ENCODE data around the gene MEGF8. TPM values are rescaled to one million over a fixed set of nuclear protein-coding genes. Genes with fewer than 3 reads are reported as not detected.
"Not testable (repeated sequence)": the region's sequence is repeated elsewhere in the genome, so short reads cannot be mapped to it uniquely, and the experiment has no call there.

The MEGF8 gene
- total RNA-seq, 2 donors from 2014 or later: 9.7 to 14.0 TPM

DNA sequence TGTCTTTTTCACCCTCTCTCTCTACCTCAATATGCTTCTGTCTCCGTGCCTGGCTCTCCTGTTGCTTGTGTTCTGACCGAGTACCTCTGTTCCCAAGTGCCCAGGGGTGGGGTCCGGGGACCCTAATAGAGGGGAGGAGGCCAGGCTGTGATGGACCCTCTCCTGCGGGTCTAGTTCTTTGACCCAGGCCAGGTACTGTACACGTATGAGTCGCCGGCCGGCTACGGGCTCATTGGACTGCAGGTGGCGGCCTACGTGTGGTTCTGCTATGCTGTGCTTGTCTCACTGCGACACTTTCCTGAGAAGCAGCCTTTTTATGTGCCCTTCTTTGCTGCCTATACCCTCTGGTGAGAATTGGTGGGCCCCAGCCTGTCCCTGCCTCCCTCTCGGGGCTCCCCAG lies 7.9 kb upstream of the MEGF8 start:
- Mint-ChIP-seq H3K27me3 (ENCODE audit: low read depth) (peaks cover 43% of the 10 kb centered on the region), H3K4me3 (peak overlapping the region in 1 of 2 donors; percentile 30), H3K36me3 (ENCODE audit: insufficient read depth in 2 of 2) (peaks cover 0 to 1% of the 10 kb centered on the region in 2 donors), H3K9me3 (no peaks in the 10 kb centered on the region), H3K4me1 (ENCODE audit: low read depth) (peaks cover 20% of the 10 kb centered on the region), H3K27ac (no peak overlapping the region)
- no peak for ATAC-seq (replicated peaks in 1 of 2)
- no peak for DNase-seq

DNA sequence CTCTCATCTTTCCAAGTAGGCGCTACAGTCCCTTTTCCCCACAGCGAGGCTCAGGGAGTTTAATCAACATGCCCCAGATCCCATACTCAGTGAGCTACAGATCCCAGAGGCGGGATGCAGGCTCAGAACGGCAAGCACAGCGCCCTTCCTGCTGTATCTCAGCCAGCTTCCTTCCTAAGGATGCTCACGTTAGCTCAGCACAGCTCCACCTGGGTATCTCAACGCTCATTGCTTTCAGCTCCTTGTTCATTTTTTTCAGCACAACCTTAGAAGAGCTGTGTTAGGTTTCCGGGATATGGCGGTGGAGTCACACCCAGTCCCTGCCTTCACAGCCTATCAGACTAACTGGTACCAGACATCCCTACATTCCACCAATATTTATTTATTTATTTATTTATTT lies 3.1 kb upstream of the MEGF8 start:
- H3K27ac Mint-ChIP-seq: no peak overlapping the region
- H3K4me1 Mint-ChIP-seq (ENCODE audit: low read depth): peaks cover 21% of the 10 kb centered on the region
- DNase-seq (no peak), ATAC-seq (replicated peaks in 1 of 2) (no peak)
- H3K4me3 Mint-ChIP-seq: no peak overlapping the region
- no peaks in the 10 kb centered on the region for H3K9me3 Mint-ChIP-seq
- H3K27me3 Mint-ChIP-seq (ENCODE audit: low read depth): peaks cover 16% of the 10 kb centered on the region
- H3K36me3 Mint-ChIP-seq (ENCODE audit: insufficient read depth in 2 of 2): peaks cover 5 to 6% of the 10 kb centered on the region in 2 donors

DNA sequence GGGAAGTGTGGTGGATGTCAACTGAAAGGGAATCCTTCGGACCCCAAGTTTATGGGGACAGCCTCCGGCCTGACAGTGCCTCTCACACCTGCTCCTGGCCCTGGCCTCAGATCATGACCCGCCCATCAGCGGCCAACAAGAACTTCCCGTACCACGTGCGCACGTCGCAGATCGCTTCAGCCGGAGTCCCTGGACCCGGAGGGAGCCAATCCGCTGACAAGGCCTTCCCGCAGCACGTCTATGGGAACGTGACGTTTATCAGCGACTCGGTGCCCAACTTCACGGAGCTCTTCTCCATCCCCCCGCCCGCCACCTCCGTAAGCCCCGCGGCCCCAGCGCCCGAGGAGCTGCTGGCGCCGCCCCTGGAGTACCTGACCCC lies 2.0 kb upstream of the MEGF8 start:
- Mint-ChIP-seq H3K4me3 (peak overlapping the region; percentile 33 to 46), H3K36me3 (ENCODE audit: insufficient read depth in 2 of 2) (peaks cover 5 to 6% of the 10 kb centered on the region in 2 donors), H3K27me3 (ENCODE audit: low read depth) (peaks cover 16% of the 10 kb centered on the region), H3K4me1 (ENCODE audit: low read depth) (peaks cover 30% of the 10 kb centered on the region), H3K27ac (no peak overlapping the region), H3K9me3 (no peaks in the 10 kb centered on the region)
- ATAC-seq (replicated peaks in 1 of 2) (no peak), DNase-seq (no peak)

DNA sequence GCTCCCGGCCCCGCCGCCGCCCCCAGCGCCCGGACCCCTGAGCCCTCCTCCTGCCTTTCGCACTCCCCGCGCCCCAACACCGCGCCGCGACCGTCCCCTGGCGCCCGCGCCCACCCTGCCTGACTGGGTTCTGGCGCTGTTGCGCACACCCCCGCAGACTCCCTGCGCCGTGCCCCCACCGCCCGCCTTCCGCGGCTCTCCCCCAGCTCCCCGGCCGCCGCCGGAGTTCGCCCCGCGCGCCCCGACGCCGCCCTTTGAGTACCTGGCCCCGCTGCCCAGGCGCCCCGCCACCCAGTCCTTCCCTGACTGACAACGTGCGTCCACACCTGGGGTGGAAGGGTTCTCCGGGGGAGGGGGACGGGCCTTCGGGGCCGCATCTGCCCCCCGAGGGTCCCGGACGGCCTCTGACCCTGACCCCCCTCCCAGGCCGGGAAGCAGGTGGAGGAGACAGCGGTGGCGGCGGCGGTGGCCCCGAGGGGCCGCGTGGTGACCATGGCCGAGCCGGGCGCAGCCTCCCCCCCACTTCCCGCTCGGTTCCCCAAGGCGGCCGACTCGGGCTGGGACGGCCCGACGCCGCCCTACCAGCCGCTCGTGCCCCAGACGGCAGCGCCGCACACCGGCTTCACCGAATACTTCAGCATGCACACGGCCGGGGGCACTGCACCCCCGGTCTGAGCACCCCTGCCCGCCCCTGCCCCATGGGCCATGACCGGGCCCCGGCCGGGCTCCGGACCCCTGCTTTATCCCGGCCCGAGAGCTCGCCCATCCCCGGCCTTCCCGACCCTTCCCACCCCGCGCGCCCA lies 1.4 kb upstream of the MEGF8 start:
- ATAC-seq (replicated peaks in 1 of 2) (peak in 1 of 2 donors; percentile 8), DNase-seq (peak; percentile 53 to 61)
- H3K4me3 Mint-ChIP-seq: peak overlapping the region; percentile 84 to 99
- H3K27ac Mint-ChIP-seq: no peak overlapping the region
- no peaks in the 10 kb centered on the region for H3K9me3 Mint-ChIP-seq
- H3K4me1 Mint-ChIP-seq (ENCODE audit: low read depth): peaks cover 36% of the 10 kb centered on the region
- peaks cover 5 to 6% of the 10 kb centered on the region in 2 donors for H3K36me3 Mint-ChIP-seq (ENCODE audit: insufficient read depth in 2 of 2)
- H3K27me3 Mint-ChIP-seq (ENCODE audit: low read depth): peaks cover 16% of the 10 kb centered on the region

GRCh38 chr19:42324655-42325307 lies 654 bp upstream of the MEGF8 start:
- Mint-ChIP-seq H3K9me3 (no peaks in the 10 kb centered on the region), H3K27ac (peak overlapping the region; percentile 88), H3K36me3 (ENCODE audit: insufficient read depth in 2 of 2) (peaks cover 5 to 6% of the 10 kb centered on the region in 2 donors), H3K27me3 (ENCODE audit: low read depth) (peaks cover 16% of the 10 kb centered on the region), H3K4me1 (ENCODE audit: low read depth) (peaks cover 40% of the 10 kb centered on the region), H3K4me3 (peak overlapping the region; percentile 84 to 99)
- DNase-seq (peak; percentile 15 to 23), ATAC-seq (replicated peaks in 1 of 2) (no peak)

DNA sequence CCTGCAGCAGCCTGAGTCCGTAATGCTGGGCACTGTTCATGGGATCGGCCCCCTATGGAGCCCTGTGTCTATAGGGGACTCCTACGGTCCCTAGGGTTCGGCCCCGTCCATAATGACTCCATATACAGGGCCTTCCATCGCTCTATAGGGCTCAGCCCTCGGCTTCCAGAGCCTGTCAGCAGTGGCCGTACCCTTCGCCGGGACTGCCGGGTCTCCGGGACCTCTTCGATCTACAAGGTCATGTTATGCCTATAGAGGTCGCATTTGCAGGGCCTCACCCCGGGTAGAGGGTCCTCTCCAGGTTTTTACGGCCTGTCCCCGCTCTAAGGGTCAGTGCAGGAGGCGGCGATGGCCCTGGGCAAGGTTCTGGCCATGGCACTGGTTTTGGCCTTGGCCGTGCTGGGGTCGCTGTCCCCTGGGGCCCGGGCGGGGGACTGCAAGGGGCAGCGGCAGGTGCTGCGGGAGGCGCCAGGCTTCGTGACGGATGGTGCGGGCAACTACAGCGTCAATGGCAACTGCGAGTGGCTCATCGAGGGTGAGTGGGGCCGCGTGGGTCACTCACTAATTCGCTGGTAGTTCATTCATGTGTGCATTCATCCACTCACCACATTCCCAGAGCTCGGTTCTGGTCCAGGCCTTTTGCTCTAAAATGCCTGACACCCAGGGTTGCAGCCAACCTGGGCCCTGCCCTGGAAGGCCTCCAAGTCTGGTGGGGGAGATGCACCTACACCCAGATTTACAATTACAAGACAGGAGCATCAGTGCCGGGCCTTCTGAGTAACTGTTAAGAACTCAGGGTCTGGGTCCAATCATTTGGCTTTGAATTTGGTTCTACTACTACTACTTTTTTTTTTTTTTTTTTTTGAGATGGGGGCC lies 699 bp downstream of the MEGF8 start:
- peak; percentile 12 to 19 for ATAC-seq (replicated peaks in 1 of 2)

DNA sequence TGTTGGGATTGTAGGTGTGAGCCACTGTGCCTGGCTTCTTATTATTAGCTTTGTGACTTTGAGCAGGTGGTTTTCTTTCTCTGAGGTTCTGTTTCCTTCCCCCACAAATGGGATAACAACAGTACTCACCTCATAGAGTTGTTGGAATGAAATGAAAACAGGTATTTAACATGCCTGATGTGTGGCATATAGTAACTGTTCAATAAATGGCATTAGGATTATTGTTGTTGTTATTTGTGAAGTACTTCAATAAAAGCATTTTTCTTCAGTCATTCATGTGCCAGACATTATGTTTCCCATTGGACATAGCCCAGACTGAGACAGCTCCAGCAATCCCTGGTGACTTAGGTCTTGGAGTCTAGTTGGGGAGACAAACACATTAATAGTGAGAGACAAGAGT lies 1.5 kb downstream of the MEGF8 start:
- Mint-ChIP-seq H3K4me1 (ENCODE audit: low read depth) (peaks cover 40% of the 10 kb centered on the region), H3K4me3 (peak overlapping the region; percentile 84 to 99), H3K27me3 (ENCODE audit: low read depth) (peaks cover 11% of the 10 kb centered on the region), H3K9me3 (no peaks in the 10 kb centered on the region), H3K36me3 (ENCODE audit: insufficient read depth in 2 of 2) (peaks cover 5 to 6% of the 10 kb centered on the region in 2 donors), H3K27ac (peak overlapping the region; percentile 40)
- ATAC-seq (replicated peaks in 1 of 2) (no peak), DNase-seq (no peak)

More for the DNA sequence above, 699 bp downstream of the MEGF8 start:
- Mint-ChIP-seq H3K36me3 (ENCODE audit: insufficient read depth in 2 of 2) (peaks cover 5 to 6% of the 10 kb centered on the region in 2 donors), H3K27ac (peak overlapping the region; percentile 65), H3K4me3 (peak overlapping the region; percentile 84 to 99), H3K9me3 (no peaks in the 10 kb centered on the region), H3K4me1 (ENCODE audit: low read depth) (peaks cover 40% of the 10 kb centered on the region), H3K27me3 (ENCODE audit: low read depth) (peaks cover 16% of the 10 kb centered on the region)
- peak; percentile 32 to 43 for DNase-seq

DNA sequence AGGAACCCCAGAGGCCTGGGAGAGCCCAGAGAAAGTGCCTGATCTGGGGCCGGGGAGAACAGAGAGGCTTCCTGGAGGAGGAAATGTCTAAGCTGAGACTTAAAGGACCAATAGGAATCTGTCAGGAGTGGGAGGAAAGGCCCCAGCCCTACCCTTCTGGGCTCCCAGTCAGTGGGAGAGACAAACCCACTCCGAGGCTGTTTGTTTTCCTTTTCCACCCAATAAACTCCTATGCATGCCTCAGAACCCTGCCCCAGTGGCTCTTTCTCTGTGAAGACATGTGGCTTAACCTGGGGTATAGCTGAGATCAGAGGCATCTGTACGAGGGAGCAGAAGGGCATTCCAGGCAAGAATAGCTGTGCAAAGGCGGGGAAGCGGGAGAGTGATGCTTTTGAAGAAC lies 1.9 kb downstream of the MEGF8 start:
- no peak overlapping the region for H3K27ac Mint-ChIP-seq
- H3K27me3 Mint-ChIP-seq (ENCODE audit: low read depth): peaks cover 6% of the 10 kb centered on the region
- H3K36me3 Mint-ChIP-seq (ENCODE audit: insufficient read depth in 2 of 2): peaks cover 5 to 6% of the 10 kb centered on the region in 2 donors
- H3K4me3 Mint-ChIP-seq: peak overlapping the region in 1 of 2 donors; percentile 84
- H3K9me3 Mint-ChIP-seq: no peaks in the 10 kb centered on the region
- no peak for ATAC-seq (replicated peaks in 1 of 2)
- peaks cover 40% of the 10 kb centered on the region for H3K4me1 Mint-ChIP-seq (ENCODE audit: low read depth)
- DNase-seq: no peak

- Mint-ChIP-seq H3K36me3 (ENCODE audit: insufficient read depth in 2 of 2) (peaks cover 5 to 6% of the 10 kb centered on the region in 2 donors), H3K27me3 (ENCODE audit: low read depth) (peaks cover 6% of the 10 kb centered on the region), H3K9me3 (no peaks in the 10 kb centered on the region), H3K27ac (no peak overlapping the region), H3K4me3 (no peak overlapping the region), H3K4me1 (ENCODE audit: low read depth) (peaks cover 40% of the 10 kb centered on the region)
- DNase-seq (no peak), ATAC-seq (replicated peaks in 1 of 2) (no peak)
Measured at GRCh38 chr19:42328106-42328505, 2.7 kb downstream of the MEGF8 start.

DNA sequence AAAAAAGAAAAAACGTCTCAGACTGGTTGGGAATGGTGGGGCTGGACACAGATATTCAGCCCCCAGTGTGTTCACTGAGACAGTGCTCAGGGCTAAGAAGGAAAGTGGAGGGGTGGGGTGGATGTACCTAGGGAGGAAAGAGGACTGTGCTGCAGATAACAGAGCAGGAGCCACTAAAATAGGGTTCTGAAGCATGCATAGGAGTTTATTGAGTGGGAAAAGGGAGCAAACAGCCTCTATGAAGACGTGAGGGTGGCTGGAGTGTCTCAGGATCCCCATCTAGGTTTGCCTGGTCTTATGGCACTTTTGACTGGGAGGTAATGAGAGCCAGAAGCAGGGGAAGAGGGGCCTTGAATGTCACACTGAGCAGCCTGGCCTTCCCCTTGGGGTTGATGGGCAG lies 3.4 kb downstream of the MEGF8 start:
- no peak for ATAC-seq (replicated peaks in 1 of 2)
- Mint-ChIP-seq H3K9me3 (no peaks in the 10 kb centered on the region), H3K4me3 (no peak overlapping the region), H3K27me3 (ENCODE audit: low read depth) (peaks cover 6% of the 10 kb centered on the region), H3K4me1 (ENCODE audit: low read depth) (peaks cover 40% of the 10 kb centered on the region), H3K36me3 (ENCODE audit: insufficient read depth in 2 of 2) (peaks cover 5 to 6% of the 10 kb centered on the region in 2 donors), H3K27ac (no peak overlapping the region)
- no peak for DNase-seq

- ATAC-seq (replicated peaks in 1 of 2) (no peak), DNase-seq (no peak)
- no peak overlapping the region for H3K4me3 Mint-ChIP-seq
- no peaks in the 10 kb centered on the region for H3K27me3 Mint-ChIP-seq (ENCODE audit: low read depth)
- H3K27ac Mint-ChIP-seq: no peak overlapping the region
- peaks cover 33% of the 10 kb centered on the region for H3K4me1 Mint-ChIP-seq (ENCODE audit: low read depth)
- H3K36me3 Mint-ChIP-seq (ENCODE audit: insufficient read depth in 2 of 2): peaks cover 0 to under 1% of the 10 kb centered on the region in 2 donors
- no peaks in the 10 kb centered on the region for H3K9me3 Mint-ChIP-seq
Measured at GRCh38 chr19:42330241-42330711, 4.8 kb downstream of the MEGF8 start.

GRCh38 chr19:42331333-42331732 lies 5.9 kb downstream of the MEGF8 start:
- not testable (repeated sequence) for H3K9me3 Mint-ChIP-seq

More at GRCh38 chr19:42331333-42331732, 5.9 kb downstream of the MEGF8 start:
- DNase-seq; H3K27ac Mint-ChIP-seq; ATAC-seq (replicated peaks in 1 of 2); H3K4me3 Mint-ChIP-seq; H3K27me3 Mint-ChIP-seq (ENCODE audit: low read depth); H3K36me3 Mint-ChIP-seq (ENCODE audit: insufficient read depth in 2 of 2): not testable (repeated sequence)
- peaks cover 28% of the 10 kb centered on the region for H3K4me1 Mint-ChIP-seq (ENCODE audit: low read depth)

All from activated T-cell treated with anti-CD3 and anti-CD28 coated beads, Interleukin-2, amount 50 U/mL, for 72 hours (primary cell).